GM19023 (cell line): ENCODE results near the gene ATP8B1.

ENCODE experiments used
- ATAC-seq: cut with Tn5 transposase; IDR thresholded peaks from one replicate; pipeline ENCODE4 v1.9.1; 2021; ENCODE audit warnings: mild to moderate bottlenecking, moderate library complexity; ENCODE audit not compliant: unreplicated experiment

ATP8B1 gene

DNA sequence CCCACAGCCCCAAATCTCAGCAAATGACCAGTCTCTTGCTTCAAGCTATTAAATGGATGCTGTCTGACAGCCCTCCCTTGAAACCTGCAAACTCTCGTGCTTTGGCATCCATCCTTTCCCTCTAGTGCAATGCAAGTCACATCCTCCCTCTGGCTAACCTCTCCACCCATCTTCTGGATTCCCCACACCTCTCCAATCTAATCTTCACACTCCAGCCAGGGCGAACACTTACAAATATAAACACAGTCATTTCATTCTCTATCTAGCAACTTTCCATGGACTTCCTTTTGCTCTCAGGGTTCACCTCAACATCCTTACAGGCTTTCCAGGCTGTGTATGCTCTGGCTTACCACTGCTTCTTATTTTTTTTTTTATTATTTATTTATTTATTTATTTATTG lies 171.4 kb downstream of the ATP8B1 start:
- ATAC-seq = no peak

DNA sequence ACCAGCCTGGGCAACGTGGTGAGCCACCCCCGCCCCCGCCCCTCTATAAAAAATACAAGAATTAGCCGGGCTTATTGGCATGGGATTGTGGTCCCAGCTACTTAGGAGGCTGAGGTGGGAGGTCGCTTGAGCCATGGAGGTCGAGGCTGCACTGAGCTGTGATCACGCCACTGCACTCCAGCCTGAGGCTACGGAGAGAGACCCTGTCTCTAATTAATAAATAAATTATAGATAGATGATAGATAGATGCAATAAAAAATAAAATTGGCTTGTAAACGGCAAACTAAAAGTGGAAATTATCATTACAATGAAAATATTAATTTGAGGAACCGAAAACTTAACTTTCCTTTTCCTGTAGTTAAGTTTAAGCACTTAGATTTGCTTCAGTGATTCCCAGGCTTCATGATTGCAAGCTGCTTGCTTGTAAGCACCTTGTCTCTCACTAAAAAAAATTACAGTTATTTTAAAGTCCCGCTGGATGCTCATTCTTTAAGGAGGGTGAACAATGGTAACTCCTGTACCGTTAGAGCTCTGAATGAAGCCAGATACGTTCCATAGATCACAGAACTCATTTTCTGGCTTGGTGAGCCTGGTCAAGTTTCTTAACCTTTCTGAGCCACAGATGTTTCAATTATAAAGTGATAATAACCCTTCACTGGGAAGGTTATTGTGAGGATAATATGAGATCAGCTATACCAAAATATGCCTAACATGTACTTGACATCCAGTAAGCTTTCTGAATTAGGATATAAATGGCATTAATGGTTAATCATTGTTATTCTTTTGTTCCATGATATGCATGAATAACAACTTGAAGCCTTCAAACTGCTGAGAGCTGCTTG lies 172.1 kb downstream of the ATP8B1 start:
- peak; percentile 12 for ATAC-seq

- ATAC-seq = peak; percentile 95
These were observed 172.9 kb downstream of the ATP8B1 start for GRCh38 chr18:57630002-57630753.

DNA sequence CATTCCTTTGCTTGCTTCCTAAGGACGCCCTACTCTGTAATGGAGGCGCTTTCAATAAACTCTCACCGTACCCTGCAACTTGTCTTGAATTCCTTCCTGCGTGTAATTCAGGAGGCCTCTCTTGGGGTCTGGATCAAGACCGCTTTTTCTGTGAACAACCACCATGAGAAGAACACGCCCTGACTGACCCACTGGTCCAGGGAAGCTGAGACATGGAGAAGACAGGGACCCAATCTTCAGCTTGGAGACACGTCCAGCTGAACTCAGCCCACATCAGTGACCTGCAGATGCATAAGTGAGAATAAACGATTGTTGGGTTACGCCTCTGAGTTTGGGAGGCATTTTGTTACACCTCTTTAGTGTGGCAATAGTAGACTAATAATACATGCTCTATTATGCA lies 173.7 kb downstream of the ATP8B1 start:
- no peak for ATAC-seq

DNA sequence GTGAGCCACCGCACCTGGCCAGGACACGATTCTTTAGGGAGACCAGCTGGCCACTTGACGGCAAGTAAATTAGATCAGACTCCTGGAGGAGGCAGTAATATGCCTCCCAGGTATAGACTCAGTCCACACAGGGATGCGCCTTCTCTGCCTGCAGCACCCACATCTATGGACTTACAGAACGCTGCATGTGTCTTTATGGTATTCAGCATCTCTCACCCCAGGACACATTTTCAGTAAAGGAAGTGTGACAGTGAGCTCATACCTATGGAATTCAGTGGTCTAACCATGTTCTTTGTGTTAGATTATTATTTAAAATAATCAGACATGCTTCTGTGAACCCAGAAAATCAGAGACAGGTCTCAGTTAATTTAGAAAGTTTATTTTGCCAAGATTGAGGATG lies 175.6 kb downstream of the ATP8B1 start:
- no peak for ATAC-seq

DNA sequence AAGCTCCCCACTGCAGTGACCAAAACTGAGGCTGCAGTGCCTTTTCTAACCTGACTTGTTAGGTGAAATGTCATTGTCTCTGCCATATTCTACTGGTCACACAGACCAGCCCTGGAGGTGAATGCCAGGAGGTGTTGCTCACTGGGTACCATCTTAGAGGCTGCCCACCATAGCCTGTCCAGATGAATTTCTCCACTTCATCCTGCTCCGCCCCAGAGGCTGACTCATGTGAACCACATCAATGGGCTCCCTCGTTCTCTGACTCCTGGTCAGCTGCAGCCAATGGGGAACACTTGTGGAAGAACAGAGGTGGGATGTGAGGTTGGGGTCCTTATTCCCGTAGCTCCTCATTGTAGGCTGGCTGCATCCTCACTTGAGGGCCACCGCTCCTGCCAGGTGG lies 178.1 kb downstream of the ATP8B1 start:
- ATAC-seq = no peak

GRCh38 chr18:57621246-57621604 lies 181.9 kb downstream of the ATP8B1 start:
- peak; percentile 31 for ATAC-seq

GRCh38 chr18:57619876-57620275 lies 183.2 kb downstream of the ATP8B1 start:
- no peak for ATAC-seq

GRCh38 chr18:57618910-57619309 lies 184.2 kb downstream of the ATP8B1 start:
- ATAC-seq = no peak

DNA sequence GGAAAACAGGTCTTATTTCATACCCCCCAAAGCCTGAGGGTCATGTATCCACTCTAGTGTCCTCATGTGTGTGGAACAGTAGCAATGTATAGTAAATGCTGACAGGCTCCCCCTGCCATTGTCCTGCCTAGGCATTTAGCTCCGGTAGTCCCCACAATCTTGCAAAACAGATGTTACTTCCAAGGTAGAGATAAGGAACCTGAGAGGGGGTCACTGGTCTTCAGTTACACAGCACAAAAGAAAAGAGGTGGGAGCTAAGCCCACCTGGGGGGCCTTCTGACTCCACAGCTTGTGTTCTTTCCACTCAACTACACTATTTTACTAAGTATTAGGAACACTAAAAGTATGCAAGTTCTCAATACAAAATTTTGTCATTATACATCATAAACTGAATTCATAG lies 199.2 kb downstream of the ATP8B1 start:
- ATAC-seq = no peak
